LNCAP (cell line): ENCODE measurements around the gene ADGRG2.

Source experiments
- TF ChIP-seq, protein P1 (sequence below): fragments of 450-650 bp; IDR thresholded peaks from 2 replicates; pipeline ENCODE4 v1.5.1; 2017; ENCODE audit warnings: mild to moderate bottlenecking

Gene ADGRG2

DNA sequence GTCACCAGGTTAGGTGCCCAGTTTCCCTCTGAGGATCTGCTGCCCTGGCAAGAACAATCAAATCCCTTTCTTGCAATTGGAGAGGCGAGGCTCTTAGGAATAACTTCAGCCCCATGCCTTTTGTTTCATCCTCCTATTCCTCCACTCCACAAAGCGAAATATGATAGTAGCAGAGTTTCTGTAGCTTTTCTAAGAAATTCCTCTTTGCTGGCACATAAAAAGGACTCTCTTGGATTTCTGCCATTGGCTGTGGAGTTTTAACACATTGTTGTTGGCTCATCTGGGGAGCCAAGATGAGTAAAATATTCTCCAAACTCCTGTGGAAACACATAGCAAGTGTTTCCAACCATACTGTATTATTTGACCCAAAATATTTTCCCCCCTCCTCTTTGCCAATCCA is 11.0 kb upstream of the ADGRG2 start:
- TF ChIP-seq, protein P1, sequence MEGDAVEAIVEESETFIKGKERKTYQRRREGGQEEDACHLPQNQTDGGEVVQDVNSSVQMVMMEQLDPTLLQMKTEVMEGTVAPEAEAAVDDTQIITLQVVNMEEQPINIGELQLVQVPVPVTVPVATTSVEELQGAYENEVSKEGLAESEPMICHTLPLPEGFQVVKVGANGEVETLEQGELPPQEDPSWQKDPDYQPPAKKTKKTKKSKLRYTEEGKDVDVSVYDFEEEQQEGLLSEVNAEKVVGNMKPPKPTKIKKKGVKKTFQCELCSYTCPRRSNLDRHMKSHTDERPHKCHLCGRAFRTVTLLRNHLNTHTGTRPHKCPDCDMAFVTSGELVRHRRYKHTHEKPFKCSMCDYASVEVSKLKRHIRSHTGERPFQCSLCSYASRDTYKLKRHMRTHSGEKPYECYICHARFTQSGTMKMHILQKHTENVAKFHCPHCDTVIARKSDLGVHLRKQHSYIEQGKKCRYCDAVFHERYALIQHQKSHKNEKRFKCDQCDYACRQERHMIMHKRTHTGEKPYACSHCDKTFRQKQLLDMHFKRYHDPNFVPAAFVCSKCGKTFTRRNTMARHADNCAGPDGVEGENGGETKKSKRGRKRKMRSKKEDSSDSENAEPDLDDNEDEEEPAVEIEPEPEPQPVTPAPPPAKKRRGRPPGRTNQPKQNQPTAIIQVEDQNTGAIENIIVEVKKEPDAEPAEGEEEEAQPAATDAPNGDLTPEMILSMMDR: no peak

DNA sequence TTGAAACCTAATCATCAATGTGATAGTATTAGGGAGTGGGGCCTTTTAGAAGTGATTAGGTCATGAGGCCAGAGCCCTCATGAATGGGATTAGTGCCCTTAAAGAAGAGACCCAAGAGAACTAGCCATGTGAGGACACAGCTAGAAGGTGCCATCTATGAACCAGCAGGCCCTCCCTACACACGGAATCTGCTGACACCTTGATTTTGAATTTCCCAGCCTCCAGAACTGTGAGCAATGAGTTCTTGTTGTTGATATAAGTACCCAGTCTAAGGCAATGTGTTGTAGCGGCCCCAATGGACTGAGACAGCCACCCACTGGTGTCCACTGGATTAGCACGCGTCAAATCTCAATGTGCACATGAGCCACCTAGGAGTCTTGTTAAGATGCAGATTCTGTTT is 8.4 kb upstream of the ADGRG2 start:
- TF ChIP-seq, protein P1: no peak

- TF ChIP-seq, protein P1: no peak
These were observed 7.4 kb upstream of the ADGRG2 start for GRCh38 chrX:19129694-19130093.

DNA sequence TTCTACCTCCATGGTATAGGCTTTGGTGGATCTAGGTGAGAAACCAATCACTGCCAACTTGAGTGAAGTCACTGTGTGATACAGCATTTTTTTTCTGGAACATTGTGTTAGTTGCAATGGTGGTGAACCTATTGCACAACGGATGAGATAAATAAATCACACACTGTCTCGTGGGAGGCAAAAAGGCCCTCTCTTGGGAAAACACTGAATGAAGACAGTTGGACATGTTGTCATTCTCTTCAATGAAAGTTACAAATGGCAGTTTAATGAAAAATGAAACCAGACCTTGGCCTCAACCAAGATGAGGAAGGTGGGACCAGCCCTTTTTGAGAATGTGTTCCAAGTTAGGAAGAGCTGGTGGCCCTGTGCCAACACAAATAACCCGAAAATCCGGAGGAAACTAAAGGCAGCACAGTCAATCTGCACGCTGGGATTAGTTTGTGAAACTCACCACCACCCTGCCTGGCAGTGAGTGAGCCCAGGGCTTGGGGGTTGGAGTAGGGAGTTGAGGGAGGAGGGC is 5.4 kb upstream of the ADGRG2 start:
- TF ChIP-seq, protein P1: no peak

DNA sequence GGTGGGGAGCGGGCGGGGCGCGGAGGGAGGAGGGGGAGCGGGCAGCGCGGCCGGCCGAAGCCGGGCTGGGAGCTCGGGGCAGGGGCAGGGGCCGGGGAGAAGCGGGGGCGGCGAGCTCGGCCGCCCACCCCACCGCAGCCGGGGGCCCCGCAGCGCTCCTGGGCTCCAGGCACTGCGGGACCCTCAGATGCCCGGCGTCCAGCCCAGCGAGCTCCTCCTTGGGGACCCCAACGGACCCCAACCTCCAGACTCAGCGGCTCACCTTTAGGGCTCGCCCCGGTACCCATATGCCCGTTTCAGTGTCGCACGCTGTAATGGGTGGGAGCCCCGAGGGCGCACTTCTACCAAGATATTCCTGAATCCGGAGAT is 357 bp upstream of the ADGRG2 start:
- TF ChIP-seq, protein P1: no peak

- TF ChIP-seq, protein P1: no peak
These were observed 802 bp downstream of the ADGRG2 start for GRCh38 chrX:19121466-19121865.

- TF ChIP-seq, protein P1: no peak
These were observed 11.6 kb downstream of the ADGRG2 start for GRCh38 chrX:19110642-19111041.

DNA sequence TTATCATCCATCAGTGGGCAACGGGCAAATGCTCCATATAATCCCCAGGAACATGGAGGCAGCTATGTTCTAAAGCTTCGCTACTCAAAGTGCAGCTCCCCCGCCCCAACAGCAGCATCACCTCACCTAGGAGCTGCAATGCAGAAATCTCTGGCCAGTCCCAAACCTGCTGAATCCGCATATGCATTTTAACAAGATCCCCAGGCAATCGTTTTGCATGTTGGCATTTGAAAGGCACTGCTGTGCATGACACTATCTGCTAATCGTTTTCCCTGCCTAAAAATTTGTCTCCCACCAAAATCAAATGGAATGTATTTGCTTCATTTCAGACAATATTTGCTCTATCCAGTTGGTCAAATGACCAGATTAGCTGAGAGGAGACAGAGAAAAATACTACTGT is 15.2 kb downstream of the ADGRG2 start:
- TF ChIP-seq, protein P1: no peak
